Endometrium (tissue), 2 donors: ENCODE measurements around the gene RAB3A.
"Not testable (repeated sequence)": the region's sequence is repeated elsewhere in the genome, so short reads cannot be mapped to it uniquely, and the experiment has no call there.

Experiments used
- FAIRE-seq: peaks from 2 replicates; lab custom pipeline; 2012; peaks lifted over from hg19 to GRCh38; lab: Jason Lieb, UNC
- donor health status: control.
- donor health status: control.

The RAB3A gene

DNA sequence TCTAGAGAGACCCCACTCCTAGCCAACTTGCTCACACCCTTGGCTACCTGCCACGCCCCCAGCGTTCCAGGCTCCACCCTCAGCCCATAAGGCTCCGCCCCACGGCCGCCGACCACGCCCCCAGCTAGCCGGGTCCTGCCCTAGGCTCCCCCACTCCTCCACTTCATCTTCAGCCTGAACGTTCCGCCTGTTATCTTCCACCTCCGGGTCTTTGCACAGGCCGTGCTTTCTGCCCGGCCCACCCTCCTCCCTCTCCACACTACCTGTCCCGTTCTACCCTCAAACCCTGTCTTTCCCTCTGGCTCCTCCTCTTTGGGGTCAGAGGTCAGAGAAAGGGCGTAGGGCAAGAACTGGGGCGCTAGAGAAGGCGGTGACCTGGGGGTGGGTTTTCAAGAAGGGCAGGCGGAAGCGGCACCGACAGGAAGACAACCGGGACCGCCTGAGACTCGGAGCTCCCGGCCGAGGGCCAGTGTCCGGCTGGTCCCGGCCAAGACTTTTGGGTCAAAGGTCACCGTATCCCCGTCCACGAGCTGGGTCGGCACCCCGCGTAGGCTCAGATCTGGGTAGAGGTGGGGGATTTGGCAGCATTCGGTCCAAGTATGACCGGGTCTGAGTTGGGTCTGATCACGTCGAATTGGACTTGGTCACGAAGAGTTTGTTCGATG lies 20.1 kb upstream of the RAB3A start:
- no peak for FAIRE-seq

DNA sequence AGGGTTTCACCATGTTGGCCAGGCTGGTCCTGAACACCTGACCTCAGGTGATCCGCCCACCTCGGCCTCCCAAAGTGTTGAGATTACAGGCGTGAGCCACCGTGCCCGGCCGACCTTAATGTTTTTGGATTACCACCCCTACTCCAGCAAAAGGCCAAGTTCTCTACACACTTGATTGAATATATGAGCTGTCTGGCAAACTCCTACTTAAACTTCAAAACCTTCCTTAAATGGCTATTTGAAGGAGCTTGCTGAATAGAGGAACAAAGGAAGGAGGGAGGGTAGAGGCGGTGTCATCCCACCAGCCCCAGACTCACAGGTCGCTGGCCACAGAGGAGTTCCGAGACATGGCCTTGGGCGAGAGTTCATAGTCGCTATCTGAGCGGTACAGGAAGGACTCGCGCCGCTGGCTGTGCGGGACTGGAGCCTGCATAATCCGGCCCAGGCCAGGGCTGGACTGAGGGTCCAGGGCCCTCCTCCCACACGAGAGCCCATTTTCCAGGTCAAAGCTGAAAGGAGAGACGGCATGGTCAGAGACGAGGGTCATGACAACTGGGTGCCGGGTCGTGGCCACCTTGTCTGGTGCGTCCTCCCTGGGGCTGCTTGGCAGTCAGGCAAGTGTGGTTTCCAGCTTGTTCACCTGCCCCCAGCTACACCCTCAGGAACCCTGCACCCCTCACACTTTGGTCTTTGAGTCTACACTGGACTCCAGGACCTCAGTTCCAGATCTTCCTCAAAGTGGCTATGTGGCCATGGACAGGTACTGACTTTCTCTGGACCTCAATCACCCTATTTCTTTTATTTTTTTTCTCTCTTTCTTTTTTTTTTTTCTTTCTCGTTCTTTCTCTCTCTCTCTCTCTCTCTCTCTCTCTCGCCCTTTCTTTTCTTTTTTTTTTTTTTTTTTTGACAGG lies 18.2 kb upstream of the RAB3A start:
- FAIRE-seq: no peak

DNA sequence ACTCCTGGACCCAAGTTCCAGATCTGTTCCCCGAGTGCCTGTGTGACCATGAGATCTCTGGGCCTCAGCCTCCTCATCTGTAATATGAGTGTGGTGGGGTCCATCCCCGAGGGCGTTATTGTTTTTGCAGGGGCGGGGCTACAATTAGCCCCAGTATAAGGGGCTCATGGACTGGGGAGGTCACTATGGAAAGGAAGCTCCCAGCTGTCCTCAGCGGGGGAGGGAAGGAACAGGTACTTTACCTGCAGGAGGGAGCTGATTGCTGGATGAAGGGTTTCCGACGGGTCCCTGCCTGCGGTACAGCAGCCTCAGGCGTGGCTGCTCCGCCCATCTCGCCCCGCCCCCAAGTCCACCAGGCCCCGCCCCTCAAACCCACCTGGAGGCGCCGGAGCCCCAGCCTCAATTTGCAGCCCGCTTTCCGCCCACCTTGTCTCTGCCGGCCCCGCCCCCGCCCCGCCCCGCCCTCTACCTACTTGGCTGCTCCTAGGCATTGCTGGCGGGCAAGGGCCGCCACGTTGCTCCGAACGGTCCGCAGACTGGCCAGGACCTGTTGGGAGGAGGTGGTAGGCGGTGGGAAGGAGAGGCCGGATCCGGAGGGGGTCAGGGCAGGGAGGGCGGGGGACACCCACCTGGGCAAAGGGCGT lies 16.9 kb upstream of the RAB3A start:
- no peak for FAIRE-seq

DNA sequence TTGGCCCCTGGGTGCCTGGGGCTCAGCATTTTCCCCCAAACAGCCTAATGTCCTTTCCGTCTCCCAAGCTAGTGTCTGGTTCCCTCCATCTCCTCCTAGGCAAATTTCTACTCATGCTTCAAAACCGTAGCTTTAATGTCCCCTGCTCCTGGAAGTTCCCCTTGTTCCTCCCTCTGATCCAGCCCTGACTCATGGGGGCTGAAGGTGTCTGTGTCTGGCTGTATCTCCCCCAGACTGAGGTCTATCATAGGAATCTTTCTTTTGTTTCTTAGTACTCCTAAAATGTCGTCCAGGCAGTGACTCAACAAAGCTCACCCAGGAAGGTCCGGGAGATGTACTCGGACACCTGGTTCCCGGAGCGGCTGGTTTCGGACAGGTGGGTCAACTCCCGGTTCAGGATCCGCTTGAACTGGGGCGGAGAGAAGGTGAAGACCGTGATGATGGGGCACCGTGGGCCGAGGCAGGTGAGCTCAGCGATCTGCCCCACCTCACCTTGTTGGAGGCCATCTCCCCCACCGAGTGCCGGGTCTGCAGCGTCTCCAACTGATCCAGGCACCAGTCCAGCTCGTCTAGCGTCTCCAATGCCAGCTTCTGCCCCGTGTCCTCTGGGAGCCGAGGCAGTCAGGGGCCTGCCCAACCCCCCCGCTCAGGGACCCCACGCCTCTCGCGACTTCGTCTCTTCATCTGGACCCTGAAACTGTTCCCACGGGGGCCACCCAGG lies 16.2 kb upstream of the RAB3A start:
- FAIRE-seq: no peak

DNA sequence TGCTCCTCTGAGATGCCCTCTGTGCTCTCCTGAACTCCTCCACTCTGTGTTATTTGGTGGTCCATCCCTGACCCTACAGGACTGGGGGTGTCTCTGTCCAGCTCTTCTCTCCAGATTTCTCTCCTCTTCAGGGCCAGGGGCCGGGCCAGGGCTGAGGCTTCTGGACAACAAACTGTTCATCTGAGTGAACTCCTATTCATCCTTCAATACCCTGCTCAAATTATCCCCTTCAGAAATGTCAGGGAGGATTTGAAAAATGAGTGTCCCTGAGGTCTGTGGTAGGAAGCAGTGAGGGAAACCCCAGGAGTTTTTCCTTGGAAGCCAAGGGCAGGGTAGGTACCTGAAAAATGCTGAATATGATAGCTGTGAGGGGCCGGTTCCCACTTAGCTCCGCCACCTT lies 14.8 kb upstream of the RAB3A start:
- FAIRE-seq: no peak

DNA sequence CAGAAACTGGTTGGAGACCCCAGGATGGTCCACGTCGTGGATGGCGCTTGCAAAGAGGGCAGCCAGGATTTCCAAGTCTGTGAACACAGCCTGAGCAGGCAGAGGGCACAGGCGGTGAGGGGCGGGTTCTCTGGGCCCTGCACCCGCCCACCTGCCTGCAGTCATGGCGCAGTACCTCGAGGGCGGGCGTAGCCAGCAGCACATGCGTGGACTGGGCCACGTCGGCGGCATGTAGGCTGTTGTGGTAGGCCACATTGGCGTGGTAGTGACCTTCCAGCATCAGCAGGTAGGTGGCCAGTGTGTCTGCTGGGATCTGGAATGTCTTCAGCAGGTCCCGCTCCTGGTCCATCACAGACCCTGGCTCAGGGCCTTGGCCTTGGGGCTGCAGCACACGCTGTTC lies 14.3 kb upstream of the RAB3A start:
- FAIRE-seq: no peak

DNA sequence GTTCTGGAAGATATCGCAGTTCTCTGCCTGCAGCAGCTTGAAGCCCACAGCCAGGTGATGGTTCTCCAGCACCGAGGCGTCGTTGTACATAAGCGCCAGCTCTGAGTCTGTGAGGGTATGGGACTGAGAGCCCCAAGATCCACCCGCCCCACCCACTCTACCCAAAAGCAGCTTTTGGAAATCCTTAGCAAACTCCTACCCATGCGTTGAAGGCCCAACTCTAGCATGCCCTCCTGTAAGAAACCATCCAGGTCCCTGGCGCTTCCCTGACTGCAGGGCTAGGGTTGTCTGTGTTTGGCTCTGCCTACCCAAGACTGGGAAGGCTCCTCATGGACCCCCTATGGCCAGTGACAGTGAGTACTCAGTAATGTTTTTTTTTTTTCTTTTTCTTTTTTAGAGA lies 12.9 kb upstream of the RAB3A start:
- FAIRE-seq: no peak

DNA sequence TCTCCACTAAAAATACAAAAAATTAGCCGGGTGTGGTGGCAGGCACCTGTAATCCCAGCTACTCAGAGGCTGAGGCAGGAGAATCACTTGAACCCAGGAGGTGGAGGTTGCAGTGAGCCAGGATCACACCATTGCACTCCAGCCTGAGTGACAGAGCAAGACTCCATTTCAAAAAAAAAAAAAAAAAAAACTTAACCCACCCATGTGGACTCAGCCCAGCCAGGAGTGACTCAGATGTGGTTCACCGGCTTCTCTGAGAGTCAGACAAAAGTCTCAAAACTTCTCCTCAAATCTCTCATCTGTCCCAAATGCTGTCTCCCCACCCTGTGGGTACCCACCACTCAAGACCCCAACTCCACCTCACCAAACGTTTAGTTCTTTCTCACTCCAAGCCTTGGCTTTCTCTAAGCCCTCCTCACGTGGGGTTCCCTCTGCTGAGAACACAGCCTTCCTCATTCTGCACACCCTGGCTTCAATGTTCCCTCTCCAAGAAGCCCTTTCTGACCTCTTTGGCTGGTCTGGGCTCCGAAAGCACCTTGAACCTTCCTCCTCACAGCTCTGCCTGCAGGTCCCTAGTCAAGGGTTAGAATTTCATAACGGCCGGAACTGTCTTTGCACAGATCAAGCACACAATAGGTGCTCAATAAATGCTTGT lies 11.1 kb upstream of the RAB3A start:
- FAIRE-seq: no peak

DNA sequence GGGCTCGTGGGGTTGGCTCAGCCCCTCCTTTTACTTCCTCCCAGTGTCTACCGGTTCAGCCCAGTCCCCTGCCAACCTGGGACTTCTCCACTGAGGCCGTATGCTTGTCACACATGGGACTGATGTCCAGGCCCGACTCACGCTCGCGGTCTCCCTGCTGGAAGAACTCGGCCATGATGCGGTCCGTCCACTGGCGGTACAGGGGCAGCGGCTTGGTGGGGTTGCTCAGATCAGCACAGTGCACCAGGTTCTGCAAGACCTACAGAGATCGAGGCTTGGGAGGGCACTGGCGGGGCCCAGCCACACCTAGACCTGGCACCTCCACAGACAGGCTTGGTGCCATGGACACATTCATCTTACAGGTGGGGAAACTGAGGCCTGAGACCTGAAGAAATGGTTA lies 7.8 kb upstream of the RAB3A start:
- no peak for FAIRE-seq

DNA sequence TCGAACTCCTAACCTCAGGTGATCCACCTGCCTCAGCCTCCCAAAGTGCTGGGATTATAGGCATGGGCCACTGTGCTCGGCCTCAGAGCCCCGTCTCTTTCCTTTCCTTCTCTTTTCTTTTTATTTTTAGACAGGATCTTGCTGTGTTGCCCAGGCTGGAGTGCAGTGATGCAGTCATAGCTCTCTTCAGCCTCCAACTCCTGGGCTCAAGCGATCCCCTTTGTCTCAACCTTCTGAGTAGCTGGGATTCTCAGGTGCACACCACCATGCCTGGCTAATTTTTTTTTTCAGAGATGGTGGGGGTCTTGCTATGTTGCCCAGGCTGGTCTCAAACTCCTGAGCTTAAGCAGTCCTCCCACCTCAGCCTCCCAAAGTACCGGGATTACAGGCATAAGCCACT lies 6.1 kb upstream of the RAB3A start:
- not testable (repeated sequence) for FAIRE-seq

DNA sequence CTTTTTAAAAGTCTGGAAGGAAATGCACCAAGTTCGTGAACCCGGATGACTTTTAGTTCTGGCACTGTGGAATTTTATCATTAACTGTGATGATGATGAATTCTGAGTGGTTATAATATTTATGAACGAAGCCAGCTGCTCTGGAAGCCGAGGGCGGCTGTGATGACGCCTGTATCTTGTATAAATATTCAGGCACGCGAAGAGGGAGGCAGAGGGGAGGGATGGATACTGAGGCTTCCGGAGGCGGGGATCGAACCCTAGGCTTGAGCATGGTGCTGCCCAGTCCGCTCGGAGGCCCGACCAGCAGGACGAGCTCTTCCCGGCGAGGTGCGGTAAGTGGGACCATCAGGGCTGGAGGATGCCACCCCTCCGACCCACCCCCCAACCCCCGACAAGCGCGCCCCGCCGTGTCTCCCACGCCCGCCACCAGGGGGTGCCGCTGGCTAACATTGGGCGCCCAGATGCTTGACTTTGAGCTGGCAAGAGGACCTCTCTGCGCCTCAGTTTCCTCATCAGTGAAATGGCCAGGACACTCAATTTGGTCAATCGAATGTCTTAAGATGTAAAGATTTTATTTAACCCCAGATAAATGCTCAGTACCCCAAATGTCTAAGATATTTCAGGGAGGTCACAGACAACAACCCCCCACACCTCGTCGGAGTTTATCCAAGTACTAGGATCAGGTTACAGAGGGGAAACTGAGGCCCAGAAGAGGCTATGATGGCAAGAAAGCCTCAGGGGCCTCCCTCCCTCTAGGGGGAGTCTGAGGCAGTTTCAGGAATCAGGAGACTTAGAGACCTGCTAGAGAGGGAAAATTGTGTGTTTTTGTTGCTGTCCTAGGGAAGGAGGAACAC lies 4.5 kb upstream of the RAB3A start:
- FAIRE-seq: no peak

DNA sequence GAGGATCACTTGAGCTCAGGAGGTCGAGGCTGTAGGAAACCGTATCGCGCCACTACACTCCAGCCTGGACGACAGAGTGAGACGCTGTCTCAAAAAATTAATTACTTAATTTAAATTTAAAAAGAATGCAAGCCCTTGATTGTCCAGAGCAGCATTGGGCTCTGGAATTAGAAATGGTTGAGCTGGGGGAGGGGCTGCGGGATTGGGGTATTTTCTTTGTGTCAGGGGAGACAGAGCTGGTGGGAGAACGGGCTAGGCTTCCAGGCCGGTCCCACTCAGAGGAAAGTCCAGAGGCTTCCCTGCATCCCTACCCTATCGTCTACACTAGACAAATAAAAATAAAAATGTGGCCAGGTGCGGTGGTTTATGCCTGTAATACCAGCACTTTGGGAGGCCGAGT lies 2.2 kb upstream of the RAB3A start:
- FAIRE-seq: no peak

DNA sequence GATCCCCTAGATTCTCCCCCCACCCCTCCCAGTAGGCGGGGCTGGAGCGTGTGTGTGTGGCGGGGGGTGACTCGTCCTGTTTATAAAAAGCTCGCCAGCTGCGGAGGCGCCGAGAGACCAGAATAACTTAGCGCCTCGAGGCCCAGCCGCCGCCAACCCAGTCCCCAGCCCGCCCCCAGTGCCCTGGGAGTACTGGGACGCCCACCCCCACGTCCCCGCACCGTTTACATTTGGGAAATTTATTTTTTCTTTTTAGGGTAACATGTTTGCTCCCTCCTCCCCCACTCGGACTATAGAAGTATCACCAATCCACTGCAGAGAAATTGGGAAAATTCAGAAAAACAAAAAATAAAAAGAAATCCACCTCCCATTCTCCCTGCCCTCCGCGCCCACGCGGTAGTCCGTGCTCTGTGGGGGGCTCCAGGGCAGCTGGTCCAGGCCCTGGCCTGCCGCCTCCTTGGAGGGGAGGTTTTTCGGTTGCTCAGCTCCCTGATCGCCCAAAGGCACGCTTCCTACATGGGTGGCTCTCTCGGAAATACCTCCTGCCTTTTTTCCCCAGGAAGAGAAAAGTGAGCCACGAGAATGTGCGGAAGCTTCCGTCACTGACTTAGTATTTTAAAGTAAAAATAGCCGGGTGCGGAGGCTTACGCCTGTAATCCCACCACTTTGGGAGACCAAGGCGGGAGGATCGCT lies 1.5 kb upstream of the RAB3A start:
- FAIRE-seq: no peak

DNA sequence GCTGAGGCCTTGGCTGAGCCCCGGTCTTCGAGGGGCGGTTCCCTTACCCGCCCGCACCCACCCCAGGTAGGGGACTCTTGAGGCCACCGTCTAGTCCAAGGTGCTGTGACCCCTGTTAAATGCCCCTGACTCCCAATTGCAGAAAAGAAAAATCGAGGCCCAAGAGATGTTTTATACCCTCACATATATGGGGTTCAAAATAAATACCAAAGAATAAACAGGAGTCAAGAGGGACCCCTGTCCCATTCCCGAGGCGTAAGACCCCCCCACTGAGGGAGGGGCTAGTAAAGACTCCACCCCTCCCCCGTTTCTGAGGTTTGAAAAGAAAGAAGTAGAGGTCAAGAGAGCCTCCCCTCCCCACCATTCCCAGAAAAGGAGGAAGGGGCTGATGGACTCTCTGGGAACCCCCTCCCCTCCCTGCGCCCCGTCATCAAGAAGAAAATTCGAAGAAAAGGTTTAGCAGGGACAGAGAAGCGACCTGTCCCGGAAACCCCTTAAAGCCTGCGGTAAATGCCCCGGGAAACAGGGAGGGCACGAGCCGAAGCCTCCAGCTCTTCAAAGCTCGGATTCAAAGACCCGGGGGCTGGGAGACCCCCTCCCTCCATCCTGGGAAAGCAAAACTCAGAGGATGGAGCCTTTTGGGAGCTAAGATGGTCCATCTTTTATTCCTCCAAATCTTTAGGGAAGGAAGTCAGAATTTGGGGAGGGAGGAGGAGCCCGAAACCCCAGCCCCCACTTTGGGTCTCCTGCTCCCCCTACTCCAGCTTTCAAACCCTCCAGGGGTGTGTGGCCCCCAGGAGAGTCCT lies 755 bp upstream of the RAB3A start:
- FAIRE-seq: no peak

DNA sequence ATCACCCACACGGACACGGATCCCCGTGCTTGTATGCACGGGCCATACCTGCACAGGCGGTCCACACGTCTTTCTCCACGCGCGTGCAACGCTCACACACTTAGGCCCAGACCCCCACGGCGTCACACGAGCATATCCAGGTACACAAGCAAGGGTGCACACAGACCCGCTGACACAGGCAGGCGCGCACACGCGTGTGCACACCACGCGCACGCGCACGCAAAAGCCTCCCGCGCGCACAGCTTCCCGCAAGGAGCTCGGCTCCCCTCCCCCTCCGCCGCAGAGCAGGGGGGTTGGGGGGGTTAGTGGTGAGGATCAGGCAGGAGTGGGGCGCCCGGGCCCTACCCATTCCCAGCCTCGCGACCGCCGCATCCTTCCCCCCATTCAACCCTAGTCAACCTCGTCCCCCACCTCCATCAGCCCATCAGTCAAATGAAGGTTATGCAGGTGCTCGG lies 407 bp downstream of the RAB3A start:
- no peak for FAIRE-seq

DNA sequence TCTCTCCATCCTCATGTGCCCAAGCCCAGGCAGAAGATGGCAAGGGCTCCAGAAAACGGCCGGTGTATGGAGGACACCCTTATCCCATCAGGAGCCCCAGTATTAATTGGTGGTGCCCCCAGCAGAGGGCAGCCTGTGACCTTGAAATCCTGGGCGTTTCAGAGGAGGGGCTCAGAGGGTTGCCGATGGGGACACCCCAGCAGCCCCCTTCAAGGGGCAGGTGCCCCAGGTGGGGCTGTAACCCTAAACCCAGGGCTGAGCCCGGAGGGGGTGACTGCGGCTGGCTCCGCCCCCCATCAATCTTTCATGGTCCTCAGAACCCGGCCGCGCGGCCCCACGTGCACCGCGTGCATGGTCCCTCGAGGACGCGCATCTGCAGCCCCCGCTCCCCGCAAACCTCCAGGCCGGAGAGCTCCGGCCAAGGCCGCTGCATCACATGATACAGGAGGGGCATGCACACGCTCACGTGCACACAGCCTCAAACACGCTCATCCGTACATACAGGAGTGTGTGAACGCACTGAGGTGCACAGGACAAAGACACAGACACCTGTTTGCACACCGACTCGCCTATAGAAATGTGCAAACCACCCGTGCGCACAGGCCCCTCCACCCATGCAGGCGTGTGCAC lies 949 bp downstream of the RAB3A start:
- FAIRE-seq: no peak

DNA sequence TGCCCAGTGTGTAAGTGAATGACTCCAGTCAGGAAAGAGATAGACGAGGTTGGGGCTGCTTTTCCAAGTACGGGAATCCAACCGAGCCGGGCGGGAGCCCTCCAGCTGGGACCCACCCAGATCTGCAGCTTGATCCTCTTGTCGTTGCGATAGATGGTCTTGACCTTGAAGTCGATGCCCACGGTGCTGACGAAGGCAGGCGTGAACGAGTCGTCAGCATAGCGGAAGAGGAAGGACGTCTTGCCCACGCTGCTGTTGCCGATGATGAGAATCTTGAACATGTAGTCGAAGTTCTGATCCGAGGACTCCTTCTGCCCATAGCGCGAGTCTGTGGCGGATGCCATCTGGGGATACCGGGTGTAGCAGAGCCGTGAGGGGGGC lies 1.5 kb downstream of the RAB3A start:
- FAIRE-seq: no peak

DNA sequence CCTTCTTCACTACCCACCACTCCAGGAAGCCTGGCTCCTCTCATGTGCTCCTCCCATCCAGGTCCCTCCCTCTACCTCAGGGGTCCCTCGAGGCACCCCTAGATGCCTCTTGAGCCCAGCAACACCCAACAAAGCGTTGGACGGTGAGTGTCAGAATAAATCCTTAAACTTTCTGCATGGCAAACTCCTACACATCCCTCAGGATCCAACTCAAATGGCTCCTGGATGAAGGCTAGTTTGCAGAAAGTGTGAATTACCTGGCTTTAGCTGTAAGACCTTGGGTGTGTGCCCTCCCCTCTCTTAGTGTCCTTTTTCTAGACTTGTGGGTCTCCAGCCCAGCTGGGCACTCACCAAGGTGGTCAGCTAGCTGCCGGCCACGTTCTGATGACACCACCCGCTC lies 5.5 kb downstream of the RAB3A start:
- no peak for FAIRE-seq

DNA sequence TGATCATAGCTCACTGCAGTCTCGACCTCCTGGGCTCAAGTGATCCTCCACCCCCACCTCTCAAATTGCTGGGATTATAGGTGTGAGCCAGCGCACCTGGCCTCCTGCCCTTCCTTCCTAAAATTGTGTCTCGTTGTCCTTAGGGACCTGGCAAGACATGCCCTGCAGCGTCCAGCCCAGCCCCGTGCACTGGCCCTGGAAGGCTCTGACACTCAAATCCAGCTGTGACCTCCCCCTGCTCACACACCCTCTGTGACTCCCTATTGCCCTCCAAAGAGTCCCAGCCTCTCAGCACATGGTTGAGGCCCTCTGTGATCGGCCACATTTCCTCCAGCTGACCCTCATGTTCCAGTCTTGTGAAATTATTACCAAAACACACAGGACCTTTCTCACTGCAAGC lies 5.9 kb downstream of the RAB3A start:
- no peak for FAIRE-seq
